KMS-11 (cell line): Measurements from ENCODE around the gene GALNT9.

Experiments used
- H2AFZ ChIP-seq: fragments of 200-600 bp; sonication (generic); 2 replicates; pipeline ENCODE4 v1.6.1; 2016; ENCODE audit warnings: antibody characterized with exemption, mixed run types, low read depth
- H3K27ac ChIP-seq: fragments of 200-600 bp; sonication (generic); 2 replicates; pipeline ENCODE4 v1.6.1; 2016; ENCODE audit warnings: mild to moderate bottlenecking, mixed run types
- H3K27me3 ChIP-seq: fragments of 200-600 bp; sonication (generic); 2 replicates; pipeline ENCODE4 v1.6.1; 2017; ENCODE audit warnings: mild to moderate bottlenecking, low read depth, mixed run types, moderate library complexity; ENCODE audit not compliant: insufficient read depth
- H3K36me3 ChIP-seq: fragments of 200-600 bp; sonication (generic); 2 replicates; pipeline ENCODE4 v1.6.1; 2017; ENCODE audit warnings: mild to moderate bottlenecking, mixed run types; ENCODE audit not compliant: insufficient read depth
- H3K4me1 ChIP-seq: fragments of 200-600 bp; sonication (generic); 2 replicates; pipeline ENCODE4 v1.6.1; 2016; ENCODE audit warnings: mild to moderate bottlenecking, low read depth, mixed run types; ENCODE audit not compliant: poor library complexity, severe bottlenecking
- H3K4me2 ChIP-seq: fragments of 200-600 bp; sonication (generic); 2 replicates; pipeline ENCODE4 v1.7.0; 2016; ENCODE audit warnings: mild to moderate bottlenecking, mixed run types
- H3K4me3 ChIP-seq: fragments of 200-600 bp; sonication (generic); IDR thresholded peaks from 2 replicates; pipeline ENCODE4 v1.6.1; 2017; ENCODE audit warnings: low read depth, low read length, mixed read lengths; ENCODE audit not compliant: insufficient read depth
- H3K79me2 ChIP-seq: fragments of 200-600 bp; sonication (generic); 2 replicates; pipeline ENCODE4 v1.6.1; 2016; ENCODE audit warnings: low read depth, mixed run types; ENCODE audit not compliant: insufficient read depth
- H3K9ac ChIP-seq: fragments of 200-600 bp; sonication (generic); 2 replicates; pipeline ENCODE4 v1.6.1; 2016; ENCODE audit warnings: mild to moderate bottlenecking, mixed run types
- H4K20me1 ChIP-seq: fragments of 200-600 bp; sonication (generic); 2 replicates; pipeline ENCODE4 v1.6.1; 2016; ENCODE audit warnings: mild to moderate bottlenecking, mixed run types; ENCODE audit not compliant: insufficient read depth
- CTCF ChIP-seq: fragments of 200-600 bp; sonication (generic); conservative IDR thresholded peaks from 2 replicates; pipeline ENCODE4 v1.6.1; 2017; ENCODE audit warnings: low read depth, mild to moderate bottlenecking, antibody characterized with exemption, low read length, moderate library complexity, mixed read lengths

Gene GALNT9

GRCh38 chr12:132294121-132295034, 35.0 kb downstream of the GALNT9 start:
- Histone ChIP-seq H3K27ac (no peak overlapping the region), H3K79me2 (no peaks in the 10 kb centered on the region), H3K4me3 (no peak overlapping the region), H3K9ac (no peak overlapping the region), H2AFZ (no peak overlapping the region), H3K36me3 (no peaks in the 10 kb centered on the region), H3K4me2 (no peak overlapping the region), H3K4me1 (no peaks in the 10 kb centered on the region), H3K27me3 (no peaks in the 10 kb centered on the region), H4K20me1 (no peaks in the 10 kb centered on the region)
- no peak for TF ChIP-seq CTCF

- H2AFZ ChIP-seq: no peak overlapping the region
- no peaks in the 10 kb centered on the region for H3K36me3 ChIP-seq
- no peak for TF ChIP-seq CTCF
- H3K27me3 ChIP-seq: peaks cover 3% of the 10 kb centered on the region; the same call in 1 of the 2 replicates
- H3K4me2 ChIP-seq: no peak overlapping the region
- H3K79me2 ChIP-seq: no peaks in the 10 kb centered on the region
- H3K9ac ChIP-seq: no peak overlapping the region
- no peaks in the 10 kb centered on the region for H3K4me1 ChIP-seq
- H4K20me1 ChIP-seq: no peaks in the 10 kb centered on the region
- H3K4me3 ChIP-seq: no peak overlapping the region
- H3K27ac ChIP-seq: no peak overlapping the region
Measured at GRCh38 chr12:132292328-132293319, 36.8 kb downstream of the GALNT9 start.

- no peaks in the 10 kb centered on the region for H3K79me2 ChIP-seq
- no peak for TF ChIP-seq CTCF
- no peak overlapping the region for H3K4me3 ChIP-seq
- H3K4me1 ChIP-seq: no peaks in the 10 kb centered on the region
- no peak overlapping the region for H3K9ac ChIP-seq
- no peak overlapping the region for H2AFZ ChIP-seq
- H3K36me3 ChIP-seq: no peaks in the 10 kb centered on the region
- peaks cover 3% of the 10 kb centered on the region; the same call in 1 of the 2 replicates for H3K27me3 ChIP-seq
- H4K20me1 ChIP-seq: no peaks in the 10 kb centered on the region
- H3K27ac ChIP-seq: no peak overlapping the region
- no peak overlapping the region for H3K4me2 ChIP-seq
Measured at GRCh38 chr12:132291402-132292175, 37.8 kb downstream of the GALNT9 start.

- Histone ChIP-seq H3K4me3 (no peak overlapping the region), H3K4me2 (no peak overlapping the region), H3K27me3 (peaks cover 3% of the 10 kb centered on the region; the same call in 1 of the 2 replicates)
Measured at GRCh38 chr12:132290203-132290540, 39.2 kb downstream of the GALNT9 start.

More at GRCh38 chr12:132290203-132290540, 39.2 kb downstream of the GALNT9 start:
- Histone ChIP-seq H3K79me2 (no peaks in the 10 kb centered on the region), H3K4me1 (no peaks in the 10 kb centered on the region), H4K20me1 (no peaks in the 10 kb centered on the region), H3K9ac (no peak overlapping the region), H2AFZ (no peak overlapping the region), H3K27ac (no peak overlapping the region), H3K36me3 (no peaks in the 10 kb centered on the region)
- no peak for TF ChIP-seq CTCF
